ENCODE results near the gene HAS3.

The HAS3 gene

GRCh38 chr16:69116256-69116875 lies 10.9 kb downstream of the HAS3 start:
- ChIA-PET CTCF (interaction anchor here (1.4 to 5.6 kb wide), 2 partner anchors 8 to 214 kb away, joined by 4 to 57 read pairs; no protein-coding TSS in a partner anchor), POLR2A (no interaction called here)
- Histone ChIP-seq H3K36me3 (ENCODE audit: control insufficient read depth in 2 of 2, insufficient read depth in 1 of 2, low read length in 2 of 2) (peaks cover 0 to 77% of the 10 kb centered on the region in 2 experiments; a peak in 1 of 3 replicates), H3K4me3 (ENCODE audit: low read depth, low read length) (no peak overlapping the region), H3K4me1 (ENCODE audit: control insufficient read depth, insufficient read depth, low read length) (no peaks in the 10 kb centered on the region), H3K9me3 (ENCODE audit: control insufficient read depth, insufficient read depth, low read depth, low read length) (no peaks in the 10 kb centered on the region), H3K27ac (ENCODE audit: extremely low read depth, low read depth, low read length) (no peak overlapping the region)
- TF ChIP-seq ZNF791 (tag by site-specific recombination; IDR thresholded peaks at IDR 0.05) (no peak), ZNF560 (tag by site-specific recombination; IDR thresholded peaks at IDR 0.05; ENCODE audit: borderline replicate concordance) (no peak), ZBTB49 (tag by site-specific recombination; IDR thresholded peaks at IDR 0.05; ENCODE audit: low read depth) (no peak), RBAK (tag by site-specific recombination; IDR thresholded peaks at IDR 0.05) (no peak), SCRT2 (tag by site-specific recombination; IDR thresholded peaks at IDR 0.05) (no peak), SP2 (tag by site-specific recombination; IDR thresholded peaks at IDR 0.05) (no peak)

GRCh38 chr16:69116906-69117305 lies 11.5 kb downstream of the HAS3 start:
- Histone ChIP-seq H3K27ac (ENCODE audit: extremely low read depth, low read depth, low read length) (no peak overlapping the region), H3K4me3 (ENCODE audit: low read depth, low read length) (no peak overlapping the region), H3K9me3 (ENCODE audit: control insufficient read depth, insufficient read depth, low read depth, low read length) (no peaks in the 10 kb centered on the region), H3K4me1 (ENCODE audit: control insufficient read depth, insufficient read depth, low read length) (no peaks in the 10 kb centered on the region), H3K36me3 (ENCODE audit: control insufficient read depth in 2 of 2, insufficient read depth in 1 of 2, low read length in 2 of 2) (peaks cover 0 to 80% of the 10 kb centered on the region in 2 experiments; a peak in 1 of 3 replicates)
- ChIA-PET CTCF (interaction anchor here (0.6 to 5.6 kb wide), 5 partner anchors 7 to 279 kb away, joined by 3 to 57 read pairs (median 4); partner anchors contain the start of gene HAS3), POLR2A (no interaction called here)
- TF ChIP-seq BCL11A (tag by site-specific recombination; IDR thresholded peaks at IDR 0.05; ENCODE audit: low read depth) (no peak), ZNF549 (tag by site-specific recombination; IDR thresholded peaks at IDR 0.05) (no peak), ZBTB11 (tag by site-specific recombination; conservative IDR thresholded peaks at IDR 0.05; ENCODE audit: low read depth) (no peak), ZNF707 (tag by site-specific recombination; IDR thresholded peaks at IDR 0.05) (no peak), KLF17 (tag by site-specific recombination; IDR thresholded peaks at IDR 0.05) (no peak), ZEB2 (tag by site-specific recombination; IDR thresholded peaks at IDR 0.05) (no peak), ZNF266 (tag by site-specific recombination; IDR thresholded peaks at IDR 0.05; ENCODE audit: low read depth) (no peak), TCF7L2 (IDR thresholded peaks at IDR 0.05; ENCODE audit: borderline replicate concordance, low read depth, low read length) (no peak), ZNF398 (tag by site-specific recombination; IDR thresholded peaks at IDR 0.05) (no peak), ZNF701 (tag by site-specific recombination; IDR thresholded peaks at IDR 0.05) (no peak), ZNF626 (tag by site-specific recombination; IDR thresholded peaks at IDR 0.05) (no peak), ZNF747 (tag by site-specific recombination; IDR thresholded peaks at IDR 0.05) (no peak), GLIS1 (tag by site-specific recombination; IDR thresholded peaks at IDR 0.05) (no peak), OSR2 (tag by site-specific recombination; IDR thresholded peaks at IDR 0.05) (no peak), ZNF645 (tag by site-specific recombination; IDR thresholded peaks at IDR 0.05) (no peak)
